ENCODE measurements around the gene C9orf43.

DNA sequence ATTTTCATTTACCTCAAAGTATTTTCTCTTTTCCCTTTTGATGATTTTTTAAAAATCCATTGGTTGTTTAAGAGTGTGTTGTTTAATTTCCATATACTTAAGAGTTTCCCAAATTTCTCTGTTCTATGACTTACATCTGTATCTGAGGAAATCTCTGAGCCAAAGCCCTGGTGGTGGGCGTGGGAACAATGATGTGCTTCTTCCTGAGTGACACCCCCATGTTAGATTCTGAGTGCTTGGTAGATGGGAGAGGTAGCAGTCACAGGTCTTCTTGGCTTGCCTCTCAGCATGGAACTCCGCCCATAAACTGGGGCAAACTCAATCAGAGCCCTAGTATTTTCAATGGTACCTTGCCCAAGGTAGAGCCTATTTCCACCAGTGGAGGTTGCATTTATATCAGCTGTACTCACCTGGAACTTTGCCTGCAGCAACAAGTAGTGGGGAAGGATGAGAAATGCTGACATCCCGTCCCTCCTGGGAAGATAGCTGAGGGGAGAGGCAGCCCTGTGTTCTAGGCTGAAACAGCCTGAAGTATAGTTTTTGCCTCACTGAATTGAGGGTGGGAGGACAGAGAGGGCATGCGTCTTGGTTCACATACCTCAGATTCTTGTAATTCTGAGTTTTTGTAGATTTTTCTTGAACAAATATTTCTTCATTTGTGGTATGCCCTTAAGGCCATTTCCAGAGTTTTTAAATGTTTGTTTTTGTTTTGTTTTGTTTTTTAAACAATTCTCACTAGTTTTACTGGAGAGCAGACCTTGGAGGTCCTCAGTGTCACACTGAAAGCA, 26.4 kb downstream of the C9orf43 start:
- TF ChIP-seq, protein P1, sequence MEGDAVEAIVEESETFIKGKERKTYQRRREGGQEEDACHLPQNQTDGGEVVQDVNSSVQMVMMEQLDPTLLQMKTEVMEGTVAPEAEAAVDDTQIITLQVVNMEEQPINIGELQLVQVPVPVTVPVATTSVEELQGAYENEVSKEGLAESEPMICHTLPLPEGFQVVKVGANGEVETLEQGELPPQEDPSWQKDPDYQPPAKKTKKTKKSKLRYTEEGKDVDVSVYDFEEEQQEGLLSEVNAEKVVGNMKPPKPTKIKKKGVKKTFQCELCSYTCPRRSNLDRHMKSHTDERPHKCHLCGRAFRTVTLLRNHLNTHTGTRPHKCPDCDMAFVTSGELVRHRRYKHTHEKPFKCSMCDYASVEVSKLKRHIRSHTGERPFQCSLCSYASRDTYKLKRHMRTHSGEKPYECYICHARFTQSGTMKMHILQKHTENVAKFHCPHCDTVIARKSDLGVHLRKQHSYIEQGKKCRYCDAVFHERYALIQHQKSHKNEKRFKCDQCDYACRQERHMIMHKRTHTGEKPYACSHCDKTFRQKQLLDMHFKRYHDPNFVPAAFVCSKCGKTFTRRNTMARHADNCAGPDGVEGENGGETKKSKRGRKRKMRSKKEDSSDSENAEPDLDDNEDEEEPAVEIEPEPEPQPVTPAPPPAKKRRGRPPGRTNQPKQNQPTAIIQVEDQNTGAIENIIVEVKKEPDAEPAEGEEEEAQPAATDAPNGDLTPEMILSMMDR (conservative IDR thresholded peaks at IDR 0.05; ENCODE audit: low read depth in 2 of 2), result no peak
- TF ChIP-seq EZH2 (IDR thresholded peaks at IDR 0.05; ENCODE audit: low read depth, unreplicated experiment) (no peak), POLR2AphosphoS5 (IDR thresholded peaks at IDR 0.05; ENCODE audit: low read depth) (no peak), EZH2phosphoT487 (IDR thresholded peaks at IDR 0.05; ENCODE audit: unreplicated experiment) (no peak), ZNF114 (CRISPR knock-in tag; IDR thresholded peaks at IDR 0.05) (no peak), REST (IDR thresholded peaks at IDR 0.05; ENCODE audit: unreplicated experiment) (no peak), CREB1 (CRISPR knock-in tag; IDR thresholded peaks at IDR 0.05; ENCODE audit: low read depth) (no peak), STAT1 (IDR thresholded peaks at IDR 0.05; ENCODE audit: unreplicated experiment) (no peak), JUNB (IDR thresholded peaks at IDR 0.05; ENCODE audit: unreplicated experiment) (no peak), ETS1 (IDR thresholded peaks at IDR 0.05) (no peak), ZNF462 (CRISPR knock-in tag; IDR thresholded peaks at IDR 0.05) (no peak), NANOG (IDR thresholded peaks at IDR 0.05; ENCODE audit: borderline replicate concordance) (no peak)
